ENCODE data around the gene NUP50.
A peak's percentile ranks its signal among the peaks of the same experiment; 100 is the strongest.
"Not testable (repeated sequence)": the region's sequence is repeated elsewhere in the genome, so short reads cannot be mapped to it uniquely, and the experiment has no call there.

The NUP50 gene

GRCh38 chr22:45159652-45160462 is 3.9 kb upstream of the NUP50 start:
- no peak for DNase-seq

GRCh38 chr22:45162531-45162930 is 1.2 kb upstream of the NUP50 start:
- no peak for DNase-seq

GRCh38 chr22:45163099-45163450 is 650 bp upstream of the NUP50 start:
- peak; percentile 33 for DNase-seq

- DNase-seq = peak; percentile 21
Observed at GRCh38 chr22:45164270-45165088, 754 bp downstream of the NUP50 start.

- no peak for DNase-seq
Observed at GRCh38 chr22:45166932-45167331, 3.2 kb downstream of the NUP50 start.

- no peak for DNase-seq
Observed at GRCh38 chr22:45169591-45170466, 6.1 kb downstream of the NUP50 start.

GRCh38 chr22:45171830-45172229 is 8.1 kb downstream of the NUP50 start:
- no peak for DNase-seq

- DNase-seq = no peak
Observed at GRCh38 chr22:45172881-45173585, 9.3 kb downstream of the NUP50 start.

- no peak for DNase-seq
Observed at GRCh38 chr22:45179276-45180049, 15.7 kb downstream of the NUP50 start.

- no peak for DNase-seq
Observed at GRCh38 chr22:45180146-45180679, 16.5 kb downstream of the NUP50 start.

- no peak for DNase-seq
Observed at GRCh38 chr22:45181240-45181639, 17.5 kb downstream of the NUP50 start.

- no peak for DNase-seq
Observed at GRCh38 chr22:45181766-45182165, 18.0 kb downstream of the NUP50 start.

- no peak for DNase-seq
Observed at GRCh38 chr22:45183974-45184373, 20.2 kb downstream of the NUP50 start.

GRCh38 chr22:45185718-45186514 is 22.2 kb downstream of the NUP50 start:
- no peak for DNase-seq

GRCh38 chr22:45187891-45188290 is 24.2 kb downstream of the NUP50 start:
- DNase-seq = no peak

GRCh38 chr22:45188779-45189178 is 25.1 kb downstream of the NUP50 start:
- DNase-seq = no peak

- no peak for DNase-seq
Observed at GRCh38 chr22:45190202-45190872, 26.6 kb downstream of the NUP50 start.

- not testable (repeated sequence) for DNase-seq
Observed at GRCh38 chr22:45191746-45192145, 28.0 kb downstream of the NUP50 start.

GRCh38 chr22:45192701-45193187 is 29.0 kb downstream of the NUP50 start:
- no peak for DNase-seq
